Measurements from ENCODE around the gene PTPRN2. TPM values are rescaled to one million over a fixed set of nuclear protein-coding genes. Genes with fewer than 3 reads are reported as not detected.

The PTPRN2 gene
- polyA plus RNA-seq, 3 donors from 2014 or later = 1.9 to 3.7 (median 2.2) TPM

DNA sequence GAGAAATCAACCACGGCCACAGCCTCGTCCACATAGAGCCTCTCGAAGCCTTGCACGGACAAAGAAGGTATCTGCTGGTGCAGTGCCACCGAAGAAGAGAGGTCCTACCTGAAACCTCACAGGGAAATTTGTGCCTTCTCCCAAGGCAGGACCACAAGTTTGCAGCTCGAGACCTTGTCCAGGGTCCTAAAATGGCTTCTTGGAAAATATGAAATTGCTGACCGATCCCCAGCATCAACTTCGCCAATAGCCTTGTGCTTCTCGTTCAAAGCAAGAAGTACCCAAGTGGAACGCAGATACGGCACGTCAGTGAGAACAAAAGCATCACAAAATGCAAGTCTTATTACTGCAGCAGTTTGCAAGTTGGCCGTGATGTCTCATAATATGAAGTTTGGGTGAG, 24.6 kb downstream of the PTPRN2 start:
- Mint-ChIP-seq H3K27me3 (ENCODE audit: low read depth in 3 of 3) (peaks cover 1 to 7% (median 5%) of the 10 kb centered on the region in 3 donors), H3K4me1 (no peaks in the 10 kb centered on the region)
- DNase-seq = no peak

DNA sequence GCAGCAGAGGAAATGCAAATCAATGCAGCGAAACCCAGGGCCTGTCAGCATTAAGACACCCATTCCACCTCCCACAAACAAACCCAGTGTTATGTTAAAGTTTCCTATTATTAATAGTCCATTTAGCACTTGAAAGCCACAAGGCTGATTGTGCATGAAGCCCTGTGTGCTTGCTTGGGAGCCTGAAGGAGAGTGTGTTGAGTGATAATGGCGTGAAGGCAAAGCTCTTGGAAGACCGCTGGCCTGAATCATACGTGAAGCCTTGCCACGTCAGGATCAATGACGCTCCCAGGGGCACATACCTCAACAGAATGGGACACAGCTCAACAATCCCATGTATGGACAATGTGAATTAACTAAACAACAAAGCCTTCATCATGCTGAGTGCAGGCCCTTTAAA, 25.1 kb downstream of the PTPRN2 start:
- Mint-ChIP-seq H3K27me3 (ENCODE audit: low read depth in 3 of 3) (peaks cover 1 to 7% (median 5%) of the 10 kb centered on the region in 3 donors), H3K9me3 (peaks cover 0 to 4% (median 0%) of the 10 kb centered on the region in 6 donors), H3K27ac (no peak overlapping the region), H3K4me3 (no peak overlapping the region), H3K36me3 (no peaks in the 10 kb centered on the region), H3K4me1 (no peaks in the 10 kb centered on the region)
- DNase-seq = no peak

More for the DNA sequence above, 24.6 kb downstream of the PTPRN2 start:
- Mint-ChIP-seq H3K27ac (no peak overlapping the region), H3K4me3 (no peak overlapping the region), H3K36me3 (no peaks in the 10 kb centered on the region), H3K9me3 (peaks cover 0 to 4% (median 0%) of the 10 kb centered on the region in 6 donors)

DNA sequence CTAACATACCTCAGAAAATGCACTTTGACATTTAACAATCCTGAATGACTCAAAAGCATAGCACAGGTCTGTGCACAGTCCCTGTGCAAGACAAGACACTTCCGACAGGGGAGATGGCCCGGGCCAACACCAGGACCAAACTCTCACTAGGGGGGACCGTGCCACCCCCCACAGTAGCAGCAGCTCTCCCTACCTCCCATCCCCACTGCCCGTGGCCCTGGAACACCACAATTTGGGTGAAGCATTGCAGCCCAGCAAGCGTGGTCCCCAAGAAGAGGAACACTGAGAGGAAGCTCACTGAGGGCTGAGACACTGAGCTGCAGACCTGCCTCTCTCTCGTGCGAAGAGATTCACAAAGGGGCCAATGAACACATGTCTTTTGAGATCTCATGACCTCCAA, 26.0 kb downstream of the PTPRN2 start:
- Mint-ChIP-seq H3K36me3 (no peaks in the 10 kb centered on the region), H3K4me3 (no peak overlapping the region), H3K4me1 (no peaks in the 10 kb centered on the region), H3K27ac (no peak overlapping the region), H3K9me3 (peaks cover 0 to 4% (median 0%) of the 10 kb centered on the region in 6 donors), H3K27me3 (ENCODE audit: low read depth in 3 of 3) (peaks cover 1 to 7% (median 5%) of the 10 kb centered on the region in 3 donors)
- no peak for DNase-seq

DNA sequence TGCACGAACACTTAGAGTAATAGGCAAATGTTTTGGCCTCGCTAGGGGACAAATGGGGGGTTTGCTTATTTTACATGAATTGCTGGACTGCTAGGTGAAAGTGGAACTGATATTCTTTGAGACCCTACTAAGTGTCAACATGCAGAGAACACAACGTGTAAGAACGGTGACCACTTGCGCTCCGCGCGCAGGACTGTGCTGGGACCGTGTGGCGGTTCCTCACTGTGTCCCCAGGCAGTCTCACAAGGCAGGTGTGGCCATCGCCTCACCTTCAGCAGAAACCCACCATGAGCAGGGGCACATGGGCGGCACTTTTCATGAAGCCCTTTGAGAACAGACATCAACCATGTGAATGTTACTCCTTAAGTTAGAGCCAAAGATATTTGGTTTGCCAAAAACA, 27.2 kb downstream of the PTPRN2 start:
- Mint-ChIP-seq H3K27me3 (ENCODE audit: low read depth in 3 of 3) (peaks cover 1 to 7% (median 5%) of the 10 kb centered on the region in 3 donors), H3K36me3 (peaks cover 0 to 3% (median 0%) of the 10 kb centered on the region in 3 donors), H3K4me1 (no peaks in the 10 kb centered on the region), H3K27ac (no peak overlapping the region), H3K4me3 (no peak overlapping the region), H3K9me3 (peaks cover 0 to 4% (median 0%) of the 10 kb centered on the region in 6 donors)
- DNase-seq = no peak

DNA sequence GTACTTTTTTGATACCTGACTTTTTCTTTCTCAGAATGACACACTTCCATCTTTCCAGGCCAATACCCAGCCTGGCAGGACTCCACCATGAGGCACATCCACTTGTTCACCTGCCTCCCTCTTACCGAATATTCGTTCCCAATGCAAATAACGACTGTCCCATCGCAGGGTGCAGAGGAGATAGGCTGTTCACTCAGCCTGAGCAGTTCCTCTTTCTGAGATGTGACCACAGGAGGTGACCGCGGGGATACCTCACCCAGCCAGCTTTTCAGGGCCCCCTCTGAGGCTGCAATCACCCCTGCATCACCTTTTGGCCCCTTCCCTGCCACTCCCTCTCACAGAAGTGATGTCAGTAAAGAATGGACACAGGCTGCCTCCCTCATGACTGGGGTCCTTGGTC, 28.3 kb downstream of the PTPRN2 start:
- Mint-ChIP-seq H3K4me1 (no peaks in the 10 kb centered on the region), H3K36me3 (peaks cover 0 to 3% (median 0%) of the 10 kb centered on the region in 3 donors), H3K27me3 (ENCODE audit: low read depth in 3 of 3) (peaks cover 1 to 5% (median 4%) of the 10 kb centered on the region in 3 donors), H3K4me3 (no peak overlapping the region), H3K9me3 (peaks cover 0 to 4% (median 0%) of the 10 kb centered on the region in 6 donors), H3K27ac (no peak overlapping the region)
- no peak for DNase-seq

DNA sequence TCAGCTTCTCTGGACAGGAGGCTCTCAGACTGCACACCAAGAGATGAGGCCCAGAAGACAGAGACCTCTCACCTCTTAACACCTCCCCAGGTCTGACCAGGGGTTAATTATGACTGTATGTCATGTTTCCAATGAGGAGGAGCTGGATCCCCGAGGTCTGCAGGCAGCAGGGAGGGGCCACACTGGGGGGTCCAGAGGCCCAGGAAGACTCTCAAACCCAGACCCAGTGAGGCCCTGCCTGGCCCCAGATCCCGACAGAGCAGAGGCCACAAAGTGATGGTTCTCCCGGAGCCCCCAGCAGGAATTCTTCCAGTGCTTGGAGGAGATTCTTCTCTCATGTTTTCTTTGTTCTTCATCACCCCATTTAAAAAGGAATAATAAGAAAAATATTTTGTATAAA, 28.8 kb downstream of the PTPRN2 start:
- Mint-ChIP-seq H3K36me3 (peaks cover 0 to 3% (median 0%) of the 10 kb centered on the region in 3 donors), H3K4me1 (no peaks in the 10 kb centered on the region), H3K9me3 (peaks cover 0 to 4% (median 0%) of the 10 kb centered on the region in 6 donors), H3K27ac (no peak overlapping the region), H3K27me3 (ENCODE audit: low read depth in 3 of 3) (peaks cover 1 to 4% (median 4%) of the 10 kb centered on the region in 3 donors), H3K4me3 (no peak overlapping the region)
- DNase-seq = no peak

DNA sequence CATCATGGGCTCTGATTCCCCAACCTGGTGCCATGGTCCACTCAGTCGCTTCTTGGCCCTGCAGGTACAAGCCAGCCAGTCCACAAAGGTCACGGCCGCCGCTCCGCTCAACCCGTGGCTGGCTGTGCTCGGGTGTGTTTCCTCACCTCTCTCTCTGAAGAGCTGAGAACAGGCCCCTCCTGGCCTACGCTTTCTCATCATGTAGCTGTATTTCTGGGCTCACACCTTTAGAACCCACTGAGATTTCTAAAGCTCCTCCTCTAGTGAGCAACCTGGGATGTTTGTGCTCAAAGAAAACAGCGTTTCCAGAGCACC, 30.2 kb downstream of the PTPRN2 start:
- H3K27me3 Mint-ChIP-seq (ENCODE audit: low read depth in 3 of 3) = peaks cover 0 to 3% (median 3%) of the 10 kb centered on the region in 3 donors
- H3K4me3 Mint-ChIP-seq = no peak overlapping the region
- H3K36me3 Mint-ChIP-seq = peaks cover 0 to 3% (median 0%) of the 10 kb centered on the region in 3 donors
- peaks cover 0 to 4% (median 0%) of the 10 kb centered on the region in 6 donors for H3K9me3 Mint-ChIP-seq
- no peaks in the 10 kb centered on the region for H3K4me1 Mint-ChIP-seq
- DNase-seq = no peak
- no peak overlapping the region for H3K27ac Mint-ChIP-seq

DNA sequence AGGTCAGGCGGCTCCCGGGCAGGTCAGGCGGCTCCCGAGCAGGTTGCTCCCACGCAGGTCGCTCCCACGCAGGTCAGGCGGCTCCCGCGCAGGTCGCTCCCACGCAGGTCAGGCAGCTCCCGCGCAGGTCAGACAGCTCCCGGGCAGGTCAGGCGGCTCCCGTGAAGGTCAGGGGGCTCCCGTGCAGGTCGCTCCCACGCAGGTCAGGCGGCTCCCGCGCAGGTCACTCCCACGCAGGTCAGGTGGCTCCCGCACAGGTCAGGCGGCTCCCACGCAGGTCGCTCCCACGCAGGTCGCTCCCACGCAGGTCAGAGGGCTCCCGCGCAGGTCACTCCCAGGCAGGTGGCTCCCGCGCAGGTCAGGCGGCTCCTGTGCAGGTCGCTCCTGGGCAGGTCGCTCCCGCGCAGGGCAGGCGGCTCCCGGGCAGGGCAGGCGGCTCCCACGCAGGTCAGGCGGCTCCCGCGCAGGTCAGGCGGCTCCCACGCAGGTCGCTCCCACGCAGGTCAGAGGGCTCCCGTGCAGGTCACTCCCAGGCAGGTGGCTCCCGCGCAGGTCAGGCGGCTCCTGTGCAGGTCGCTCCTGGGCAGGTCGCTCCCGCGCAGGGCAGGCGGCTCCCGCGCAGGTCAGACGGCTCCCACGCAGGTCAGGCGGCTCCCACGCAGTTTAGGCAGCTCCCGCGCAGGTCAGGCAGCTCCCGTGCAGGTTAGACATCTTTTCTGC, 30.7 kb downstream of the PTPRN2 start:
- Mint-ChIP-seq H3K4me3 (no peak overlapping the region), H3K36me3 (peaks cover 0 to 3% (median 0%) of the 10 kb centered on the region in 3 donors), H3K27ac (no peak overlapping the region), H3K9me3 (peaks cover 0 to 4% (median 0%) of the 10 kb centered on the region in 6 donors), H3K27me3 (ENCODE audit: low read depth in 3 of 3) (peaks cover 0 to 5% (median 3%) of the 10 kb centered on the region in 3 donors), H3K4me1 (no peaks in the 10 kb centered on the region)
- DNase-seq = no peak

DNA sequence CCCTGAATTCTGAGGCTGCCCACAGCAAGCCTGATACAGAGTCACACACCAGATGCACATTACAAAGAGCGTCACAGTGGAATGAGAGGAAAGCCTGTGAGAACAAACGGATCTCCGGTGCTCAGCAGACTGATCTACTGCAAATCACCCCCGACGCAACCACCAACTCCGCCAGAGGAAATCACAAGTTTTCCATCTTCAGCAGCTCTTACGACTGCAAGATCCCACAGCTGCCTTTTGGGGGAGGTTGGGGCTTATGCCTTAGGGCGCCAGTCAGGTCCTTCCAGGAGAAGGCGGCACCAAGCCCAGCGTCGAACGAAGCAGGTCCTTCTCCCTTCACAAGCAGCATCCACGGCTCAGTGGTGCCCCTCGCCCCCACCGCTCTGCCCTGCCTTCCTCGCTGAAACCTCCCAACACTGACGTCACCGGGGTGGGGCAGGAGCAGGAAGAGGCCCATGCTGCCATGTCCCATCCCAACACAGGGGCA, 32.5 kb downstream of the PTPRN2 start:
- Mint-ChIP-seq H3K4me1 (no peaks in the 10 kb centered on the region), H3K36me3 (peaks cover 0 to 3% (median 0%) of the 10 kb centered on the region in 3 donors), H3K27ac (no peak overlapping the region), H3K9me3 (peaks cover 0 to 3% (median 0%) of the 10 kb centered on the region in 6 donors), H3K27me3 (ENCODE audit: low read depth in 3 of 3) (peaks cover 0 to 5% (median 3%) of the 10 kb centered on the region in 3 donors), H3K4me3 (no peak overlapping the region)
- no peak for DNase-seq

DNA sequence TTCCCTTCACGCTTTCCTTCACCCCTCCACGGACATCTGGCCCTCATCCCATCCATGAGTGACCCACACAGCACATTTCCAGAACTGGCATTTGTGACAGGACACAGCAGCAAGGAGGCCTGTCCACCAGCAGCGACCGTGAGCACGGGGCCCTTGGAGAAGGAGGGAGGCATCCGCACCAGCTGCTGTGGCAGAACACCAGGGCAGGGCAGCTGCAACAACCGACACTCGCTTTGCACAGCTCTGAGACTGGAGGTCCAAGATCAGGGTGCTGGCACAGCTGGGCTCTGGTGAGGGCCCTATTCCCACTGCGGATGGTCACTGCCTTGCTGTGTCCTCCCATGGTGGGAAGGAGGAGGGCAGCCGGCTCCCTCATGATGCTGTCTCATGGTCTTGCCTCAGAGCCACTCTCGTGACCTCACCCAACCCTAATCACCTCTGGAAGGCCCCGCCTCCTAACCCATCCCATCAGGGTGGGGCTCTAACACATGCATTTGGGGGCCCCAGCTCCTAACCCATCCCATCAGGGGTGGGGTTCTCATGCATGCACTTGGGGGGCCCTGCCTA, 36.7 kb downstream of the PTPRN2 start:
- Mint-ChIP-seq H3K4me1 (no peaks in the 10 kb centered on the region), H3K27me3 (ENCODE audit: low read depth in 3 of 3) (peaks cover 0 to 3% (median 2%) of the 10 kb centered on the region in 3 donors), H3K9me3 (no peaks in the 10 kb centered on the region), H3K27ac (no peak overlapping the region), H3K36me3 (peaks cover 0 to under 1% (median 0%) of the 10 kb centered on the region in 3 donors), H3K4me3 (no peak overlapping the region)
- DNase-seq = no peak

DNA sequence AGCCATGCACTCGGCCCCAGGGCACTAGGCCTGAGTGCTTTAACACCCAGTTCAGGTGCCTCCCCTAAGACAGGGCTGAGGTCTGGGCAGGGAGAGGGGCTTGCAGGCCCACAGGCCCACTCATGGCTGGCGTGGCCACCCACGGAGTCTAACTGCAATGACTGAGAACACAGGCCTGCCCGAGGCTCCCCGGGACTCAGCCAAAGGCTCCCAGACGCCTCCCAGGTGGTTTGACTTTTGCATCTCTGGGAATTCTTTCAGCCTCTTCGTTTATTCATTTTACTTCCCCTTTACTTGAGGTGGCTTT, 37.3 kb downstream of the PTPRN2 start:
- Mint-ChIP-seq H3K27me3 (ENCODE audit: low read depth in 3 of 3) (peaks cover 0 to 3% (median 2%) of the 10 kb centered on the region in 3 donors), H3K4me1 (no peaks in the 10 kb centered on the region), H3K4me3 (no peak overlapping the region), H3K27ac (no peak overlapping the region), H3K9me3 (no peaks in the 10 kb centered on the region), H3K36me3 (no peaks in the 10 kb centered on the region)
- DNase-seq = no peak

DNA sequence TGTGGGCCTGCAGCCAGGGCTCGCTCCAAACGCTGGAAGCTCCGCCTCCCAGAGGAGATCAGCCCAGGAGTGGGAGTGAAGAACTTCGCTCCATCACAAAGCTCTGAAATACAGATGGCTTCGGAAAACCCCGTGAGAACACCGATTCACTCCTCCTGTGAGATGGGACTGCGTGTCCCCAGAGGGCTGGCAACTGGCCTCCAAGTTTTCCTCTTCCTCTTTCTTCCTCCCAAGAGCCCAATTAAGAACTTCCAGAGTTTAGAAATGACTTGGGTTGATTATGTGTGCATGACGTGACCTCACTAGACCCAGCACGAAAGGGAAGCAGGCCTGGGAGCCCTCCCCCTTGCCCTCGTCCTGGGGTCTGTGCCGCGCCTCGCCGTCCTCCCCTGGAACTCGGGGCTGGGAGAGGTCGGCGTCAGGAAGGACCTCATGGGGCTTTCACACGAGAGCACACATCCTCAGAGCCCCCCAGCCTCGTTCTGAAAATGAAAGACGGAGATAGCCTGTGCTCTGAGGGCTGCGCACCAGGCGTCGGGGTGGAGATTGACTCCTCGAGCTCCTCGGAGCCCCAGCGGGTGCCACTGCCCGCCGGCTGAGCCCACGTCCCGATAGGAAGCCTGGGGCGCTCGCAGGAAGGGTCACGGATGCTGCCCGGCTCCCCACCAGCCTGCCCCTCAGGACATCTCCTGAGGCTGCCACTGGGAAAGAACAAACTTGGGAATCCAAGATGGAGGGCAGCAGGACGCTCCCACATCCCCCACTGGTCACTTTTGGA, 37.8 kb downstream of the PTPRN2 start:
- H3K27me3 Mint-ChIP-seq (ENCODE audit: low read depth in 3 of 3) = peaks cover 0 to 5% (median 2%) of the 10 kb centered on the region in 3 donors
- DNase-seq = no peak
- H3K4me3 Mint-ChIP-seq = no peak overlapping the region
- no peaks in the 10 kb centered on the region for H3K36me3 Mint-ChIP-seq
- no peaks in the 10 kb centered on the region for H3K9me3 Mint-ChIP-seq
- no peak overlapping the region for H3K27ac Mint-ChIP-seq
- H3K4me1 Mint-ChIP-seq = no peaks in the 10 kb centered on the region

DNA sequence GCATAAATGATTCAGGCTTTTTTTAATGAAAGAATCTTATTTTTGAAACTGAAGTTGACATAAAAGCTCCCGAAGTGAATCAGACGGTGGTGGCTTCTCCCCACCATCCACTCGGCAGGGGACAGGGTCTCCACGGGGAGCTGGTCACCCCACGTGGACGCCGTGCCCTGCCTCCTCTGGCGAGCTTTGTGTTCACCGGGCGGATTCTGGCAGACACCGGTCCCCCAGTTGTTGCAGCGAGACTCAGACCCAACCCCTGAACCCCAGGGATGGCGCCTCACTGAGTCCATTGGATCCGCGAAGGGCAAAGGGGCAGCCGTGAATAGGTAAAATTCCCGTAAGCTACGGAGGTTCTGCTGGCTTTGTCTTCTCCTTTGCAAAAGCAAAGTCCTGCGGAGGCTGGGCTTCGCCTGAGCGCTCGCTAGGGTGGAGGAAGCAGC, 38.4 kb downstream of the PTPRN2 start:
- Mint-ChIP-seq H3K9me3 (no peaks in the 10 kb centered on the region), H3K36me3 (no peaks in the 10 kb centered on the region), H3K4me1 (no peaks in the 10 kb centered on the region), H3K4me3 (no peak overlapping the region), H3K27me3 (ENCODE audit: low read depth in 3 of 3) (peaks cover 0 to 5% (median 2%) of the 10 kb centered on the region in 3 donors), H3K27ac (no peak overlapping the region)
- no peak for DNase-seq

DNA sequence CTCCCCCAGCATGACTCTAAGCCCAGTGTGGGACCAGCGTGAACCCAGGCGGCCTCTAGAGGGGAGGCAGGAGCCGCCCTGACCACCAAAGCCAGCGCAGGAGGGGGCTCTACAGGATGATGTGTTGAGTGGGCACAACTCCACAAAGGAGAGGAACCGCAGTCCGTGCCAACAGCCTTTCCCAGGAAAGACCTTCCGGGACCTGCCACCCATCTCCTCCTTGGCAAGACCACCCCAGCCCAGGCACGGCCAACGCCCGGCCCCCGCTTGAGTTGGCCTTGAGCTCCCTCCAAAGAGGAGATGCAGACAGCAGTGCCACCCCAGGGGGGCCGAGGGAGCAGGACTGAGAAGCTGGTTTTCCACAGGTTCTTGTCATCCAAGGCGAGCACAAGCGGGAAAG, 38.9 kb downstream of the PTPRN2 start:
- Mint-ChIP-seq H3K36me3 (no peaks in the 10 kb centered on the region), H3K4me3 (no peak overlapping the region), H3K27me3 (ENCODE audit: low read depth in 3 of 3) (peaks cover 0 to 5% (median 2%) of the 10 kb centered on the region in 3 donors), H3K9me3 (no peaks in the 10 kb centered on the region), H3K4me1 (no peaks in the 10 kb centered on the region), H3K27ac (no peak overlapping the region)
- DNase-seq = no peak
